ENCODE measurements around the gene GALNT16.

DNA sequence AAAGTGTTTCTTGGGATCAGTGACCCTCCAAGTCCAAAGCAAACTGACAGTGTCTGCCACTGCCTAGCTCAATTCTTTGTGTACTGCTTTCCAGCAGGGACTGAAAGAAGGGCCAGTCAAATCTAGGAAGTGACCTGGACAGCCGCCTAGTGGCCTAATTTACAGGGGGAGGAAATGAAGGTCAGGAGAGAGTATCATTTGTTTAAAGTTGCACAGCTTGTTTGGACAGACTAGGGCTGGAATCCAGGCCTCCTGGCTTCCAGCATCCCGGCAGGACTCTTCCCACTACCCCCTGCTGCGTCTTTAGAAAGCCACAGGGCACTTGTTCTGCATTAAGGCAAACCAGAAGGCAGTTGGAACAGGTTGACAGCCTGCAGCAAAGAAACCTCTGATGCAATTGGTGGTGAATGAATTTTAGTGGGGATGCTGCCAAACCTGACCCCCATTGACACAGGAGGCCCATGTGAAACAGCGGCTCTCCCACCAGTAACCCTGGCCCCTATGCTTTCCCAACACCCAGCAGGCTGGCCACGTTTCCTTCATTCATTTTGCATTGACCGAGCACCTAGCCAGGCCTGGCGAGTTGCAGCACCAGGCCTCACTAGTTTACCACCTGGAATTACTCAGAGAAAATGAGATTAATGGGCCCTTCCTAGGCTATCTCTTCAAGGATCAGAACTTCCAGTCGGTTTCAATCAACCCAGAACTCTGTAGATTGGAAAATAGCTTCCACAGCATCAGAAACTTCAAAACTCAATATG, 28.2 kb downstream of the GALNT16 start:
- TF ChIP-seq, protein P1, sequence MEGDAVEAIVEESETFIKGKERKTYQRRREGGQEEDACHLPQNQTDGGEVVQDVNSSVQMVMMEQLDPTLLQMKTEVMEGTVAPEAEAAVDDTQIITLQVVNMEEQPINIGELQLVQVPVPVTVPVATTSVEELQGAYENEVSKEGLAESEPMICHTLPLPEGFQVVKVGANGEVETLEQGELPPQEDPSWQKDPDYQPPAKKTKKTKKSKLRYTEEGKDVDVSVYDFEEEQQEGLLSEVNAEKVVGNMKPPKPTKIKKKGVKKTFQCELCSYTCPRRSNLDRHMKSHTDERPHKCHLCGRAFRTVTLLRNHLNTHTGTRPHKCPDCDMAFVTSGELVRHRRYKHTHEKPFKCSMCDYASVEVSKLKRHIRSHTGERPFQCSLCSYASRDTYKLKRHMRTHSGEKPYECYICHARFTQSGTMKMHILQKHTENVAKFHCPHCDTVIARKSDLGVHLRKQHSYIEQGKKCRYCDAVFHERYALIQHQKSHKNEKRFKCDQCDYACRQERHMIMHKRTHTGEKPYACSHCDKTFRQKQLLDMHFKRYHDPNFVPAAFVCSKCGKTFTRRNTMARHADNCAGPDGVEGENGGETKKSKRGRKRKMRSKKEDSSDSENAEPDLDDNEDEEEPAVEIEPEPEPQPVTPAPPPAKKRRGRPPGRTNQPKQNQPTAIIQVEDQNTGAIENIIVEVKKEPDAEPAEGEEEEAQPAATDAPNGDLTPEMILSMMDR (conservative IDR thresholded peaks at IDR 0.05; ENCODE audit: low read length), result peak; percentile 33
- TF ChIP-seq EZH2phosphoT487 (IDR thresholded peaks at IDR 0.05; ENCODE audit: borderline replicate concordance), result no peak

Data from Loucy (cell line).